Measurements from ENCODE around the gene ZNF662. TPM values are rescaled to one million over a fixed set of nuclear protein-coding genes. Genes with fewer than 3 reads are reported as not detected.

Gene ZNF662
- total RNA-seq, 3 donors from 2014 or later (not counting 1 experiment from before 2014, with no cell fraction given): 1.2 to 2.7 (median 1.7) TPM

DNA sequence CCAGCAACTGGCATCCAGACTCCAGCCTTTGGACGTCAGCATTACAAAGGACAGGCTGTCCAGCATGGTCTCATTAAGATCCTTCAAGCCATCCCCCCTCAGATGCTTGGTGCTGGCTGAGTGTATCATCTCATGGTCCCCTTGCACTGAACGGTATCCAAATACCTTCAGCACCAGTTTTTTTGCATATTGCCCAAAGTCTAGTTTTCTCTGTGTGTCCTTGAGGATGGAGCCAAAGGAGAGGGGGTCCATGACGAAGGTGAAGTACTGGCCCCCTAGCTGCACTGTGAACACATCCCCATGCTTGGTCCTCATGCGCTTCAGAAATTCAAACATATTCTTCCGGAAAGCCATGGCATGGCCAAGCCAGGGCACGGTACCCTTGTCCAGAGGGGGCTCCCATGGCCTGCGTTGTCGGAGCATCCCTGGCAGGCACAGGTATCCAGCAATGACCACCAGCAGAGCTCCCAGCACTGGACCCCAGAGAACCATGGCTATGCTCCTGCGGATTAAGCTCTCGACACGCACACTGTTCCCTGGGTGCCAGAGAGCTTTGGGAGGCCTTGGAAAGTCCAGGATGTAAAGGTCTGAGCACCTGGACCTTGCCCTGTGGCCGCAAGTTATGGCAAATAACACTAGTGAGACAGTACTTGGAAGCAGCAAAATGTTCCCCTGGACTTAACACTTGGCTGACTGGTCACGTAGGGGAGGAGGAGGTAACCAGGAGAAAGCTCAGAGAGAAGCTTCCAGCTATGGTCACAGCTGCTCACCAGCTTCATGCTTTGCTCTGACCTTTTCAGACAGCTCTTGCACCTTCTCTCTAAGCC lies 30.4 kb upstream of the ZNF662 start, which contains the start of gene CYP8B1:
CYP8B1 (minus strand) TSS at position 555 of the 827 bp plus-strand sequence; CDS start at position 492, 63 bp downstream.
- H3K9me3 Mint-ChIP-seq: no peaks in the 10 kb centered on the region
- H3K27ac Mint-ChIP-seq: no peak within 1 kb of the TSS
- 88% methylated on average over 13 of the region's 13 CpGs for WGBS (ENCODE audit: insufficient coverage)

DNA sequence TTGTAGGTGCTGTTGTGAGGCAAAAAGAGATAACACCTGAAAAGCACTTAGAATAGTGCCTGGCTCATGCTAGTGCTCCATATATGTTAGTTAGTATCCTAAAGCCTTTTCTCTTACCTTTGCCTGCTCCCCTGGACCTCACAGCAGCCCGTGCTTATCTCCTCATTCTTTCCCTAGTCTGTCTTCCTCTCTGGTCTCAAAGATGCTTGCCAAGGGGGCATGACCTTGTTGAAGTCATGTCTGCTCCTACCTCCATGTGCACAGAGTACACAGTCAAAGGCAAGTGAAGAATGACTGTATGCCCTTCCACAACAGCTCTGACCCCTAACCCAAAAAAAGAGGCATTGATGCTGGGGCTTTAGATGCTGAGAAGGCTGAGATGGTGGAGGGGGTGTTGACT lies 29.5 kb upstream of the ZNF662 start:
- Histone ChIP-seq H3K27ac (ENCODE audit: low read length) (no peak overlapping the region), H3K36me3 (ENCODE audit: control insufficient read depth, insufficient read depth, low read length) (no peaks in the 10 kb centered on the region), H3K27me3 (ENCODE audit: control insufficient read depth, insufficient read depth, low read length) (no peaks in the 10 kb centered on the region), H3K4me3 (ENCODE audit: low read length) (no peak overlapping the region), H3K9me3 (ENCODE audit: control insufficient read depth, insufficient read depth, low read length) (no peaks in the 10 kb centered on the region), H3K4me1 (ENCODE audit: control insufficient read depth, insufficient read depth, low read length) (peaks cover 12% of the 10 kb centered on the region)
- DNase-seq (no peak), ATAC-seq (no peak)
- Mint-ChIP-seq H3K4me1 (peaks cover 10 to 19% of the 10 kb centered on the region in 2 donors), H3K27ac (no peak overlapping the region), H3K9me3 (no peaks in the 10 kb centered on the region), H3K4me3 (no peak overlapping the region), H3K27me3 (ENCODE audit: low read depth in 2 of 2) (peaks cover 7 to 8% of the 10 kb centered on the region in 2 donors), H3K36me3 (no peaks in the 10 kb centered on the region)
- TF ChIP-seq CTCF (IDR thresholded peaks at IDR 0.05): no peak
- intact Hi-C loops (cut with micrococcal nuclease): no loop called here
- WGBS (ENCODE audit: insufficient coverage): 48% methylated on average over 1 of the region's 1 CpG

More for the DNA sequence above, 30.4 kb upstream of the ZNF662 start, which contains the start of gene CYP8B1:
- DNase-seq: no peak
- no peak for ATAC-seq
- H3K27ac ChIP-seq (ENCODE audit: low read length): no peak within 1 kb of the TSS
- H3K4me3 ChIP-seq (ENCODE audit: low read length): no peak within 1 kb of the TSS
- H3K27me3 ChIP-seq (ENCODE audit: control insufficient read depth, insufficient read depth, low read length): no peaks in the 10 kb centered on the region
- Mint-ChIP-seq H3K36me3 (no peaks in the 10 kb centered on the region), H3K4me3 (no peak within 1 kb of the TSS), H3K4me1 (peaks cover 4 to 10% of the 10 kb centered on the region in 2 donors), H3K27me3 (ENCODE audit: low read depth in 2 of 2) (peaks cover 7 to 8% of the 10 kb centered on the region in 2 donors)
- intact Hi-C loops (cut with micrococcal nuclease): no loop called here
- no peaks in the 10 kb centered on the region for H3K36me3 ChIP-seq (ENCODE audit: control insufficient read depth, insufficient read depth, low read length)
- H3K9me3 ChIP-seq (ENCODE audit: control insufficient read depth, insufficient read depth, low read length): no peaks in the 10 kb centered on the region
- TF ChIP-seq CTCF (IDR thresholded peaks at IDR 0.05): no peak
- peaks cover 4% of the 10 kb centered on the region for H3K4me1 ChIP-seq (ENCODE audit: control insufficient read depth, insufficient read depth, low read length)

GRCh38 chr3:42876940-42877720 lies 28.8 kb upstream of the ZNF662 start:
- WGBS (ENCODE audit: insufficient coverage): 87% methylated on average over 6 of the region's 7 CpGs
- H3K9me3 Mint-ChIP-seq: no peaks in the 10 kb centered on the region
- DNase-seq: no peak
- peaks cover 6 to 8% of the 10 kb centered on the region in 2 donors for H3K27me3 Mint-ChIP-seq (ENCODE audit: low read depth in 2 of 2)
- no peak overlapping the region for H3K27ac Mint-ChIP-seq
- H3K9me3 ChIP-seq (ENCODE audit: control insufficient read depth, insufficient read depth, low read length): no peaks in the 10 kb centered on the region
- no peak for ATAC-seq
- peaks cover 14% of the 10 kb centered on the region for H3K4me1 ChIP-seq (ENCODE audit: control insufficient read depth, insufficient read depth, low read length)
- H3K4me3 ChIP-seq (ENCODE audit: low read length): no peak overlapping the region
- no peaks in the 10 kb centered on the region for H3K36me3 Mint-ChIP-seq
- no peak overlapping the region for H3K27ac ChIP-seq (ENCODE audit: low read length)
- intact Hi-C loops (cut with micrococcal nuclease): no loop called here
- H3K36me3 ChIP-seq (ENCODE audit: control insufficient read depth, insufficient read depth, low read length): no peaks in the 10 kb centered on the region
- peaks cover 12 to 22% of the 10 kb centered on the region in 2 donors for H3K4me1 Mint-ChIP-seq
- no peak overlapping the region for H3K4me3 Mint-ChIP-seq
- TF ChIP-seq CTCF (IDR thresholded peaks at IDR 0.05): no peak
- H3K27me3 ChIP-seq (ENCODE audit: control insufficient read depth, insufficient read depth, low read length): no peaks in the 10 kb centered on the region
